ENCODE measurements around the gene CFLAR. TPM values are rescaled to one million over a fixed set of nuclear protein-coding genes. Genes with fewer than 3 reads are reported as not detected.

Gene CFLAR
- total RNA-seq, 3 donors from 2014 or later (not counting 1 experiment from before 2014, with no cell fraction given): 415 to 542 (median 445) TPM

- Histone ChIP-seq H3K4me1 (ENCODE audit: control insufficient read depth, insufficient read depth, low read length) (peaks cover 57% of the 10 kb centered on the region), H3K27ac (ENCODE audit: low read length) (peak overlapping the region; percentile 93), H3K27me3 (ENCODE audit: control insufficient read depth, insufficient read depth, low read length) (no peaks in the 10 kb centered on the region), H3K9me3 (ENCODE audit: control insufficient read depth, insufficient read depth, low read length) (no peaks in the 10 kb centered on the region), H3K36me3 (ENCODE audit: control insufficient read depth, insufficient read depth, low read length) (peaks cover 22% of the 10 kb centered on the region), H3K4me3 (ENCODE audit: low read length) (peak overlapping the region; percentile 90)
- ATAC-seq (peak in 2 of 3 donors; percentile 6 to 22), DNase-seq (peak in 1 of 2 donors; percentile 57)
- TF ChIP-seq CTCF (IDR thresholded peaks at IDR 0.05): no peak
- Mint-ChIP-seq H3K4me3 (peak overlapping the region; percentile 95), H3K27ac (peak overlapping the region; percentile 93 to 100), H3K9me3 (peaks cover 0 to 3% of the 10 kb centered on the region in 2 donors), H3K4me1 (peaks cover 85 to 86% of the 10 kb centered on the region in 2 donors), H3K27me3 (ENCODE audit: low read depth in 2 of 2) (no peaks in the 10 kb centered on the region), H3K36me3 (peaks cover 21% of the 10 kb centered on the region)
- intact Hi-C loops (cut with micrococcal nuclease): loop anchor here (5.0 kb wide), 2 partner anchors 307 to 407 kb away; partner anchors contain the start of gene BZW1
- 0% methylated on average over 11 of the region's 12 CpGs for WGBS (ENCODE audit: insufficient coverage)
Observed at GRCh38 chr2:201118961-201119854, 3.2 kb downstream of the CFLAR start.

DNA sequence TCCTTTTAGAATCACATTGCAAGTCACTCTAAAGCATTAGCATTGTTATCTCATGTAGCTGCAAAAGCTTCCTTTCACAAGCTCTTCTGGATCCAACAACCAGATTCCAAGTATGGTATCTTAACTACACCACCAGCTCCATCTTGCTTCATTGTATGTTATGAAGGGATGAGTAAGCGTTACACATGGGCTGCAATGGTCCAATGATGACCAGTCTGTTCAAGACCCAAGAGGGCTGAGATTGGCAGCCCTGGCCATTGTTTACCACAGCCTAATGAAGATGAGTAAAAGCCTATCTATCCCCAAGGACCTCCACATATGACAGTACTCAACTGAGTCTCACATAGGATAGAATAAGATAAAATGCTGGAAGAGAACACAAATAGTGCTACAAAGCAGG is 6.3 kb downstream of the CFLAR start:
- intact Hi-C loops (cut with micrococcal nuclease): no loop called here
- WGBS (ENCODE audit: insufficient coverage): 43% methylated on average over 1 of the region's 1 CpG

GRCh38 chr2:201126308-201127151 is 10.6 kb downstream of the CFLAR start:
- Mint-ChIP-seq H3K27me3 (ENCODE audit: low read depth in 2 of 2) (no peaks in the 10 kb centered on the region), H3K27ac (peak overlapping the region; percentile 93 to 100), H3K9me3 (no peaks in the 10 kb centered on the region), H3K4me3 (peak overlapping the region; percentile 95), H3K36me3 (no peaks in the 10 kb centered on the region), H3K4me1 (peaks cover 86 to 89% of the 10 kb centered on the region in 2 donors)
- peak in 1 of 2 donors; percentile 50 for DNase-seq
- peak; percentile 12 to 43 (median 14) for ATAC-seq
- no peak for TF ChIP-seq CTCF (IDR thresholded peaks at IDR 0.05)
- 10% methylated on average over 9 of the region's 9 CpGs for WGBS (ENCODE audit: insufficient coverage)
- intact Hi-C loops (cut with micrococcal nuclease): no loop called here
- peak overlapping the region; percentile 93 for H3K27ac ChIP-seq (ENCODE audit: low read length)
- no peaks in the 10 kb centered on the region for H3K9me3 ChIP-seq (ENCODE audit: control insufficient read depth, insufficient read depth, low read length)
- peak overlapping the region; percentile 24 for H3K4me3 ChIP-seq (ENCODE audit: low read length)
- peaks cover 17% of the 10 kb centered on the region for H3K36me3 ChIP-seq (ENCODE audit: control insufficient read depth, insufficient read depth, low read length)
- no peaks in the 10 kb centered on the region for H3K27me3 ChIP-seq (ENCODE audit: control insufficient read depth, insufficient read depth, low read length)
- H3K4me1 ChIP-seq (ENCODE audit: control insufficient read depth, insufficient read depth, low read length): peaks cover 83% of the 10 kb centered on the region

More for the DNA sequence above, 6.3 kb downstream of the CFLAR start:
- peaks cover 61% of the 10 kb centered on the region for H3K4me1 ChIP-seq (ENCODE audit: control insufficient read depth, insufficient read depth, low read length)
- H3K9me3 ChIP-seq (ENCODE audit: control insufficient read depth, insufficient read depth, low read length): no peaks in the 10 kb centered on the region
- H3K27me3 Mint-ChIP-seq (ENCODE audit: low read depth in 2 of 2): no peaks in the 10 kb centered on the region
- H3K4me1 Mint-ChIP-seq: peaks cover 87 to 89% of the 10 kb centered on the region in 2 donors
- H3K36me3 Mint-ChIP-seq: peaks cover 21% of the 10 kb centered on the region
- H3K27ac Mint-ChIP-seq: peak overlapping the region; percentile 93 to 100
- ATAC-seq (no peak), DNase-seq (no peak)
- no peaks in the 10 kb centered on the region for H3K27me3 ChIP-seq (ENCODE audit: control insufficient read depth, insufficient read depth, low read length)
- H3K9me3 Mint-ChIP-seq: no peaks in the 10 kb centered on the region
- no peak for TF ChIP-seq CTCF (IDR thresholded peaks at IDR 0.05)
- H3K4me3 ChIP-seq (ENCODE audit: low read length): peak overlapping the region; percentile 90
- peak overlapping the region; percentile 95 for H3K4me3 Mint-ChIP-seq
- peaks cover 22% of the 10 kb centered on the region for H3K36me3 ChIP-seq (ENCODE audit: control insufficient read depth, insufficient read depth, low read length)
- H3K27ac ChIP-seq (ENCODE audit: low read length): peak overlapping the region; percentile 93

Data from natural killer cell (primary cell).